Stimulated activated CD4-positive, alpha-beta T cell treated with anti-CD3 and anti-CD28 coated beads, Interleukin-15, amount 100 ng/mL, for 1 hour (primary cell): ENCODE measurements around the gene THADA.
"Not testable (repeated sequence)": the region's sequence is repeated elsewhere in the genome, so short reads cannot be mapped to it uniquely, and the experiment has no call there.

Experiments
- DNase-seq, 2 donors: peaks; one replicate each; pipeline ENCODE4 v3.0.0-alpha.2; 2020; ENCODE audit warnings: low read depth in 1 of 2, low spot score in 1 of 2

Gene THADA

GRCh38 chr2:43306197-43306596 lies 289.6 kb downstream of the THADA start:
- no peak for DNase-seq

GRCh38 chr2:43305517-43305916 lies 290.3 kb downstream of the THADA start:
- DNase-seq, result no peak

- no peak for DNase-seq
These were observed 290.8 kb downstream of the THADA start for GRCh38 chr2:43305012-43305411.

- DNase-seq, result no peak
These were observed 291.9 kb downstream of the THADA start for GRCh38 chr2:43303889-43304288.

GRCh38 chr2:43302961-43303494 lies 292.8 kb downstream of the THADA start:
- no peak for DNase-seq

GRCh38 chr2:43302182-43302960 lies 293.5 kb downstream of the THADA start:
- DNase-seq, result no peak

GRCh38 chr2:43300781-43301583 lies 294.9 kb downstream of the THADA start:
- DNase-seq, result no peak

- no peak for DNase-seq
These were observed 295.6 kb downstream of the THADA start for GRCh38 chr2:43300222-43300621.

DNA sequence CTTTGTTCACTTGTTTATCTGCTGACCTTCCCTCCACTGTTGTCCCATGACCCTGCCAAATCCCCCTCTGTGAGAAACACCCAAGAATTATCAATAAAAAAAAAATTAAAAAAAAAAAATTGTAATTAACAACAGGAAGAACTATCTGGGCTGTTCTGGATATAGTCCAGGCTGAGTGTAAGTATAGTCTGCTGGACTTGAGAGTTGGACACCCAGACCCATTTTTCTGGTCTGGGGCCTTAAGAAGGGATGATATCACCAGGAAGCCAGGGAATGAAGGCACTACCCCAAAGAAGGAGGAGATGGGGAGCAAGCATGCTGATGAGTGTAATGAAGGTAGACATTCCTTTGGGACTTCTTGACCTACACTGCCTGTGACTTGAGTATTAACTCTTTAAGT lies 297.3 kb downstream of the THADA start:
- DNase-seq, result no peak

DNA sequence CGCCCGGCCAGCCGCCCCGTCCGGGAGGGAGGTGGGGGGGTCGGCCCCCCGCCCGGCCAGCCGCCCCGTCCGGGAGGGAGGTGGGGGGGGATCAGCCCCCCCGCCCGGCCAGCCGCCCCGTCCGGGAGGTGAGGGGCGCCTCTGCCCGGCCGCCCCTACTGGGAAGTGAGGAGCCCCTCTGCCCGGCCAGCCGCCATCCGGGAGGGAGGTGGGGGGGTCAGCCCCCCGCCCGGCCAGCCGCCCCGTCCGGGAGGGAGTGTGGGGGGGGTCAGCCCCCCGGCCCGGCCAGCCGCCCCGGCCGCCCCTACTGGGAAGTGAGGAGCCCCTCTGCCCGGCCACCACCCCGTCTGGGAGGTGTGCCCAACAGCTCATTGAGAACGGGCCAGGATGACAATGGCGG lies 298.1 kb downstream of the THADA start:
- not testable (repeated sequence) for DNase-seq

- DNase-seq, result no peak
These were observed 300.8 kb downstream of the THADA start for GRCh38 chr2:43294973-43295603.

GRCh38 chr2:43293744-43294695 lies 301.8 kb downstream of the THADA start:
- DNase-seq, result no peak

GRCh38 chr2:43292851-43293743 lies 302.7 kb downstream of the THADA start:
- no peak for DNase-seq

GRCh38 chr2:43292297-43292696 lies 303.5 kb downstream of the THADA start:
- no peak for DNase-seq

DNA sequence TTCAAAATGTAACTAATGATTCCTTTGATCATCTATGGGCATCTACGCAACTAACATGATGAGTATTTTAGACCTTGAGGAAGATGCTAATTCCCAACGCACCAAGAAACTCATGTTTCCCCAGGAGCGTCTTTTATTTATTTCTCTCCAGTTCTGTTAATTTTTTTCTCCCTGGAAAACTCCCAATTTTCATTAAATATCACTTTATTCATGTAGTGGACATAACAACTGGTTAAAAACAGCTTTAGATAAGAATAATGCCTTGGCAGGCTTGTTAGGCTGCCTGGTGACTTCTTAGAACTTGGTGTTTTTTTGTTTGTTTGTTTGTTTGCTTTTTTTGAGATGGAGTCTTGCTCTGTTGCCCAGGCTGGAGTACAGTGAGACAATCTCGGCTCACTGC lies 306.5 kb downstream of the THADA start:
- no peak for DNase-seq

DNA sequence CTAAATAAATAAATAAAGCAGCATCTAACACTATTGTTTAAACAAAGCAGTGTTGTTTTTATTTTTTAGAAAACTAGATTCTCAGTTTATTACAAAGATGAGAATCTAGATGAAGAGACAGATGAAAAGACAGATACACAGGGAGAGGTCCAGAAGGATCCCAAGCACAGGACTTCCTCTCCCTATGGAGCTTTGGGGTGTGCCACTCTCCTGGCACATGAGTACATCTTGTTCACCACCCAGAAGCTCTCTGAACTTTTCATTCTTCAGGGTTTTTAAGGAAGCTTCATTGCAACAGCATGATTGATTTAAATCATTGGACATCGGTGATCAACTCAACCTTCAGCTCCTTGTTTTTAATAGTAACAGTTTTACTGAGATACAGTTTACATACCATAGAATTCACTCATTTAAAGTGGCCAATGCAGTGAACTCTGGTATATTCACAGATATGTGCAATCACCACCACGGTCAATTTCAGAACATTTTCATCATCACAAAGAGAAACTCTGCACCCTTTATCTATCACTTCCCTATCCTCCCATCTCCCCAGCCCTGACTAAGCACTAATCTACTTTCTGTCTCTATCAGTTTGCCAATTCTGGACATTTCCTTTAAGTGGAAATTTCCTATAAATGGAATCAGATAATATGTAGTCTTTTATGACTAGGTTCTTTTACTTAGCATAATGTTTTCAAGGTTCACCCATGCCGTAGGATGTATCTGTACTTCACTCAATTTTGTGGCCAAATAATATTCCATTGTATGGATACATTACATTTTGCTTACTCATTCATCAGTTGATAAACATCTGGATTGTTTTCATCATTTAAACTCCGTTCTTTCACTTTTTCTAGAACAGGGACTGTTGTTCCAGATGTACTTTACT lies 307.2 kb downstream of the THADA start:
- no peak for DNase-seq

GRCh38 chr2:43285987-43286386 lies 309.9 kb downstream of the THADA start:
- no peak for DNase-seq

GRCh38 chr2:43284967-43285366 lies 310.9 kb downstream of the THADA start:
- DNase-seq, result no peak

DNA sequence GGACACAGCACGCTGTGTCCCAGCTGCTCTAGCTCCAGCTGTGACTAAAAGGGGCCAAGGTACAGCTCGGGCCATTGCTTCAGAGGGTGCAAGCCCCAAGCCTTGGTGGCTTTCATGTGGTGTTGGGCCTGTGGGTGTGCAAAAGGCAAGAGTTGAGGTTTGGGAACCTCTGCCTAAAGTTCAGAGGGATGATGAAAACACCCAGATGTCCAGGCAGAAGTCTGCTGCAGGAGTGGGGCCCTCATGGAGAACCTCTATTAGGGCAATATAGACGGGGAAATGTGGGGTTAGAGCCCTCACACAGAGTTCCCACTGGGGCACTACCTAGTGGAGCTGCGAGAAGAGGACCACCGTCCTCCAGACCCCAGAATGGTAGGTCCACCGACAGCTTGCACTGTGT lies 311.5 kb downstream of the THADA start:
- DNase-seq, result not testable (repeated sequence)
